HepG2 (cell line): Measurements from ENCODE around the gene MRM2. TPM values are rescaled to one million over a fixed set of nuclear protein-coding genes. Genes with fewer than 3 reads are reported as not detected.
A peak's percentile ranks its signal among the peaks of the same experiment; 100 is the strongest.

ENCODE experiments used
- ATAD3A ChIP-seq: sonication (generic); formaldehyde crosslinking; IDR thresholded peaks from 2 replicates; pipeline ENCODE4 v1.4.0; 2020; ENCODE audit warnings: missing genetic modification reagents
- HNF4G ChIP-seq, 2 experiments: sonication (generic) in 1 of 2; formaldehyde crosslinking in 1 of 2; IDR thresholded peaks; 2 replicates each; pipeline versions ENCODE4 v1.4.0 to v1.6.1; 2011 to 2020; ENCODE audit warnings: borderline replicate concordance in 2 of 2, low read depth in 2 of 2, mild to moderate bottlenecking in 2 of 2, low read length in 1 of 2, missing genetic modification reagents in 1 of 2, moderate library complexity in 1 of 2
- HNRNPK ChIP-seq: fragments of 200-400 bp; formaldehyde crosslinking; IDR thresholded peaks from 2 replicates; pipeline ENCODE4 v1.6.1; 2018; ENCODE audit warnings: low read length, low read depth, moderate library complexity, mild to moderate bottlenecking; ENCODE audit not compliant: poor library complexity, severe bottlenecking
- NRL ChIP-seq: sonication (generic); formaldehyde crosslinking; IDR thresholded peaks from 2 replicates; pipeline ENCODE4 v1.5.0; 2020; ENCODE audit warnings: missing genetic modification reagents, mild to moderate bottlenecking, moderate library complexity, borderline replicate concordance
- ZFX ChIP-seq: sonication (generic); formaldehyde crosslinking; IDR thresholded peaks from 2 replicates; pipeline ENCODE4 v1.4.0; 2020; ENCODE audit warnings: mild to moderate bottlenecking, low read depth, missing genetic modification reagents, moderate library complexity
- ZIK1 ChIP-seq: sonication (generic); formaldehyde crosslinking; IDR thresholded peaks from 2 replicates; pipeline ENCODE4 v1.5.0; 2020; ENCODE audit warnings: mild to moderate bottlenecking, low read depth, missing genetic modification reagents, borderline replicate concordance
- ZMYM4 ChIP-seq: sonication (generic); formaldehyde crosslinking; IDR thresholded peaks from 2 replicates; pipeline ENCODE4 v1.8.1; 2023; ENCODE audit warnings: mild to moderate bottlenecking, missing genetic modification reagents
- ZNF446 ChIP-seq: sonication (generic); formaldehyde crosslinking; IDR thresholded peaks from 2 replicates; pipeline ENCODE4 v1.5.0; 2020; ENCODE audit warnings: mild to moderate bottlenecking, missing genetic modification reagents
- ZNF598 ChIP-seq: sonication (generic); formaldehyde crosslinking; IDR thresholded peaks from 2 replicates; pipeline ENCODE4 v1.5.1; 2020; ENCODE audit warnings: mild to moderate bottlenecking, missing genetic modification reagents, borderline replicate concordance
- ZNF749 ChIP-seq: sonication (generic); formaldehyde crosslinking; IDR thresholded peaks from 2 replicates; pipeline ENCODE4 v1.8.0; 2022; ENCODE audit warnings: mild to moderate bottlenecking, missing genetic modification reagents, moderate library complexity, borderline replicate concordance
- ZNF891 ChIP-seq: sonication (generic); formaldehyde crosslinking; IDR thresholded peaks from 2 replicates; pipeline ENCODE4 v1.5.0; 2020; ENCODE audit warnings: mild to moderate bottlenecking, missing genetic modification reagents
- ZSCAN21 ChIP-seq: sonication (generic); formaldehyde crosslinking; IDR thresholded peaks from 2 replicates; pipeline ENCODE4 v1.8.0; 2022; ENCODE audit warnings: mild to moderate bottlenecking, missing genetic modification reagents, moderate library complexity, borderline replicate concordance
- ZSCAN9 ChIP-seq: IDR thresholded peaks from 2 replicates; pipeline ENCODE4 v1.6.1; 2016; ENCODE audit warnings: borderline replicate concordance
- polyA plus RNA-seq, 8 experiments: library from polyadenylated mRNA; depleted of rRNA in 3 of 8; stranded (reverse) in 7 of 8; unstranded in 1 of 8; fragments of >200 nt; fragmentation: Illumina TruSeq in 4 of 8; extraction: Trizol in 4 of 8; gene quantifications; 2 replicates each; pipeline versions ENCODE4 v1.2.1 to v1.2.3, GENCODE V29; 2011 to 2016; ENCODE audit warnings: low read depth in 4 of 8, missing spikeins in 1 of 8, mixed read lengths in 1 of 8; ENCODE audit not compliant: insufficient read depth in 1 of 8
- total RNA-seq, 5 experiments: library from RNA; depleted of rRNA; stranded (reverse); fragments of >200 nt; fragmentation: Illumina TruSeq; extraction: Trizol; gene quantifications; 2 replicates each; pipeline ENCODE4 v1.2.3, GENCODE V29; 2016; ENCODE audit warnings: low read depth in 1 of 5
- TF ChIP-seq, protein P1 (sequence below): sonication (generic); formaldehyde crosslinking; IDR thresholded peaks from 2 replicates; pipeline ENCODE4 v1.8.1; 2023; ENCODE audit warnings: mild to moderate bottlenecking, missing genetic modification reagents
- TF ChIP-seq, protein P2 (sequence below): IDR thresholded peaks from 2 replicates; pipeline ENCODE4 v1.6.1; 2016; ENCODE audit warnings: low read depth, borderline replicate concordance
- TF ChIP-seq, protein P3 (sequence below): sonication (generic); formaldehyde crosslinking; IDR thresholded peaks from 2 replicates; pipeline ENCODE4 v1.5.1; 2020; ENCODE audit warnings: mild to moderate bottlenecking, missing genetic modification reagents, moderate library complexity
- TF ChIP-seq, protein P4 (sequence below): sonication (generic); formaldehyde crosslinking; IDR thresholded peaks from 2 replicates; pipeline ENCODE4 v1.4.0; 2020; ENCODE audit warnings: mild to moderate bottlenecking, missing genetic modification reagents
- TF ChIP-seq, protein P5 (sequence below): sonication (generic); formaldehyde crosslinking; IDR thresholded peaks from 2 replicates; pipeline ENCODE4 v1.4.0; 2020; ENCODE audit warnings: missing genetic modification reagents

MRM2 gene
- total and polyA plus RNA-seq, 2 of the 13 experiments (the other 11 are each of a cell fraction or from before 2014, with no cell fraction given) = 13.2 to 34.2 TPM

DNA sequence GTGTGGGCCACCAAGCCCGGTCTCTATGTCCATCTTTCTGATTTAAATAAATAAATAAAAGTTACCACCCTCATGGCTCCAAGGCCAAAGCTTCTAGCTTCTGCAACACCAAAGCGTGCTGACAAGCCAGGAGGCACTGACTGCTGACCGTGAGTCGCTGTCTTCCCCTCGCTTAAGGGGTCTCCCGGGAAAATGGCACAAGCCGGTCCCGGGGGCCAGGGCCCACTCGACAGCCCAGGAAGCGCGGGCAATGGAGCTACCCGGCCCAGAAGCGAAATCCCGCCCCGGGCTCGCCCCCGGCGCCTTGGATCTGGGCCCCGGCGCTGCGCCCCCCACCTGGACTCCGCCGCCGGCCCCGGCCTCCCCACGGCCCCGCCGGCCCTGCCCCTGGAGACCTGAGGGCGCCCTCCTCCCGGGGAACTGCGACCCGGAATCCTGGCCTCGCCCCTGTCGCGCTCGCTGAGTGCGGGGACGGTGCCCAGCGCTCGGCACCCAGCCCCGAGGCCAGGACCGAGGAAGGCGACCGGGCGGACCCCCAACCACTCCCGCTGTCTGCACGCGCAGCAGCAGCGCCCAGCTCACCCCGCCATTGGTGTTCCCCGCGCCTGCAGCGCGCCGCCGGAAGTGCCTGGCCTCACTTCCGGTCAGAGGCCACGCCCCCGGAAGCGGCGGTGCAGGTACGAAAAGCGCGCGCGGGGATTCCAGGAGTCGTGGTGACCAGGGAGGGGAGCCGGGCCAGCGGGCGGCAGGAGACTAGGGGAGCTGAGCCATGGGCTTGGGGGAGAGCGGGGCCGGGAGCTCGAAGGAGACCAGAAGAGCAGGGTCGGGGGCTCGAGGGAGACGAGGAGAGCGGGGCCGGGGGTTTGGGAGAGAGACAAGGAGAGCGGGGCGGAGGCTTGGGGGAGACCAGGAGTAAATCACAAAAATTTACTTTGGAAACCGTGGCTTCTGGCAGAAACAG is at the start of gene MRM2, which contains the start of gene NUDT1 (continued):
- TF ChIP-seq ZNF598 (CRISPR knock-in tag) (peak; percentile 62; the same call in 1 of the 2 replicates), ZMYM4 (peak; percentile 64; the same call in 1 of the 2 replicates), ZIK1 (peak; percentile 84; the same call in 1 of the 2 replicates), ATAD3A (CRISPR knock-in tag) (0 out of 2 replicates have a peak, but pooled peaks have one; percentile 16), ZNF749 (CRISPR knock-in tag) (peak; percentile 82; the same call in 1 of the 2 replicates), ZSCAN9 (CRISPR knock-in tag) (no peak), ZNF891 (peak; percentile 90), ZSCAN21 (CRISPR knock-in tag) (peak; percentile 77), NRL (peak; percentile 74; the same call in 1 of the 2 replicates), ZFX (CRISPR knock-in tag) (peak; percentile 91), HNF4G (IDR thresholded peaks at IDR 0.05; ENCODE audit: borderline replicate concordance, low read depth, low read length) (no peak), HNF4G (CRISPR knock-in tag; IDR thresholded peaks at IDR 0.05; ENCODE audit: borderline replicate concordance, low read depth) (peak; percentile 63), HNRNPK (peak; percentile 97), ZNF446 (CRISPR knock-in tag) (0 out of 2 replicates have a peak, but pooled peaks have one; percentile 6)
- TF ChIP-seq, protein P1, sequence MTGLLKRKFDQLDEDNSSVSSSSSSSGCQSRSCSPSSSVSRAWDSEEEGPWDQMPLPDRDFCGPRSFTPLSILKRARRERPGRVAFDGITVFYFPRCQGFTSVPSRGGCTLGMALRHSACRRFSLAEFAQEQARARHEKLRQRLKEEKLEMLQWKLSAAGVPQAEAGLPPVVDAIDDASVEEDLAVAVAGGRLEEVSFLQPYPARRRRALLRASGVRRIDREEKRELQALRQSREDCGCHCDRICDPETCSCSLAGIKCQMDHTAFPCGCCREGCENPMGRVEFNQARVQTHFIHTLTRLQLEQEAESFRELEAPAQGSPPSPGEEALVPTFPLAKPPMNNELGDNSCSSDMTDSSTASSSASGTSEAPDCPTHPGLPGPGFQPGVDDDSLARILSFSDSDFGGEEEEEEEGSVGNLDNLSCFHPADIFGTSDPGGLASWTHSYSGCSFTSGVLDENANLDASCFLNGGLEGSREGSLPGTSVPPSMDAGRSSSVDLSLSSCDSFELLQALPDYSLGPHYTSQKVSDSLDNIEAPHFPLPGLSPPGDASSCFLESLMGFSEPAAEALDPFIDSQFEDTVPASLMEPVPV (CRISPR knock-in tag) = peak; percentile 90; the same call in 1 of the 2 replicates
- TF ChIP-seq, protein P2, sequence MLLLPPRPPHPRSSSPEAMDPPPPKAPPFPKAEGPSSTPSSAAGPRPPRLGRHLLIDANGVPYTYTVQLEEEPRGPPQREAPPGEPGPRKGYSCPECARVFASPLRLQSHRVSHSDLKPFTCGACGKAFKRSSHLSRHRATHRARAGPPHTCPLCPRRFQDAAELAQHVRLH = 0 out of 2 replicates have a peak, but pooled peaks have one; percentile 45
- TF ChIP-seq, protein P3, sequence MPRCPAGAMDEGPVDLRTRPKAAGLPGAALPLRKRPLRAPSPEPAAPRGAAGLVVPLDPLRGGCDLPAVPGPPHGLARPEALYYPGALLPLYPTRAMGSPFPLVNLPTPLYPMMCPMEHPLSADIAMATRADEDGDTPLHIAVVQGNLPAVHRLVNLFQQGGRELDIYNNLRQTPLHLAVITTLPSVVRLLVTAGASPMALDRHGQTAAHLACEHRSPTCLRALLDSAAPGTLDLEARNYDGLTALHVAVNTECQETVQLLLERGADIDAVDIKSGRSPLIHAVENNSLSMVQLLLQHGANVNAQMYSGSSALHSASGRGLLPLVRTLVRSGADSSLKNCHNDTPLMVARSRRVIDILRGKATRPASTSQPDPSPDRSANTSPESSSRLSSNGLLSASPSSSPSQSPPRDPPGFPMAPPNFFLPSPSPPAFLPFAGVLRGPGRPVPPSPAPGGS (CRISPR knock-in tag) = peak; percentile 67; the same call in 1 of the 2 replicates
- TF ChIP-seq, protein P4, sequence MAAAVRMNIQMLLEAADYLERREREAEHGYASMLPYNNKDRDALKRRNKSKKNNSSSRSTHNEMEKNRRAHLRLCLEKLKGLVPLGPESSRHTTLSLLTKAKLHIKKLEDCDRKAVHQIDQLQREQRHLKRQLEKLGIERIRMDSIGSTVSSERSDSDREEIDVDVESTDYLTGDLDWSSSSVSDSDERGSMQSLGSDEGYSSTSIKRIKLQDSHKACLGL (CRISPR knock-in tag) = peak; percentile 69; the same call in 1 of the 2 replicates
- TF ChIP-seq, protein P5, sequence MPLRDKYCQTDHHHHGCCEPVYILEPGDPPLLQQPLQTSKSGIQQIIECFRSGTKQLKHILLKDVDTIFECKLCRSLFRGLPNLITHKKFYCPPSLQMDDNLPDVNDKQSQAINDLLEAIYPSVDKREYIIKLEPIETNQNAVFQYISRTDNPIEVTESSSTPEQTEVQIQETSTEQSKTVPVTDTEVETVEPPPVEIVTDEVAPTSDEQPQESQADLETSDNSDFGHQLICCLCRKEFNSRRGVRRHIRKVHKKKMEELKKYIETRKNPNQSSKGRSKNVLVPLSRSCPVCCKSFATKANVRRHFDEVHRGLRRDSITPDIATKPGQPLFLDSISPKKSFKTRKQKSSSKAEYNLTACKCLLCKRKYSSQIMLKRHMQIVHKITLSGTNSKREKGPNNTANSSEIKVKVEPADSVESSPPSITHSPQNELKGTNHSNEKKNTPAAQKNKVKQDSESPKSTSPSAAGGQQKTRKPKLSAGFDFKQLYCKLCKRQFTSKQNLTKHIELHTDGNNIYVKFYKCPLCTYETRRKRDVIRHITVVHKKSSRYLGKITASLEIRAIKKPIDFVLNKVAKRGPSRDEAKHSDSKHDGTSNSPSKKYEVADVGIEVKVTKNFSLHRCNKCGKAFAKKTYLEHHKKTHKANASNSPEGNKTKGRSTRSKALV (CRISPR knock-in tag) = no peak
